Esophagus muscularis mucosa (tissue), 3 donors: ENCODE measurements around the gene ACY1.

Experiments
- CTCF ChIP-seq, 3 experiments: fragments of 200-600 bp in 2 of 3; fragments of 450-650 bp in 1 of 3; sonication (generic) in 2 of 3; IDR thresholded peaks; one replicate each; pipeline ENCODE4 v1.5.1; 2017 to 2019; ENCODE audit warnings: antibody characterized with exemption in 3 of 3, mild to moderate bottlenecking in 2 of 3, moderate library complexity in 1 of 3
- POLR2A ChIP-seq: fragments of 450-650 bp; IDR thresholded peaks from one replicate; pipeline ENCODE4 v1.6.1; 2017; ENCODE audit warnings: antibody characterized with exemption, moderate library complexity, mild to moderate bottlenecking, low read depth

DNA sequence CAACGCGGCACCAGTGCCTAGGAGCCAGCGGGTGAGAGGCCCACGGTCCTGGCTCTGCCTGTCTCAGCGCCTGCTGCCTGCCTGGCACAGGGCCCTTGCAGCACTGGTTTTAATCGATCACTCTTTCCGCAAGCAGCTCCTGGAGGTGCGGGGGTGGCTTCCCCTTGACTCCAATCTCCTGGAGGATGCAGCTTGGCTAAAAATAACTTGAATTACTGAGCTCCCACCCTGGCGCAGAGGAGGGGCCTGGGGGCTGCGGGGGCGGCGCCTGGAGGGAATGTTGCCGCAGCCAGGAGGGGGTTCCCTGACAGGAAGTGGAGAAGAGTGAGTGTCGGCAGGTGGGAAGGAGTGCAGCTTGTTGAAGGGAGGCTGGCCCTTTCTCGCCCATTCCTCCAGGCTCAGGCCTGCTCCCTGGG, 22.2 kb downstream of the ACY1 start:
- TF ChIP-seq CTCF (IDR thresholded peaks at IDR 0.05) (no peak), POLR2A (no peak)
